Spinal cord (tissue), 10 donors: Measurements from ENCODE around the gene PLCXD3. TPM values are rescaled to one million over a fixed set of nuclear protein-coding genes. Genes with fewer than 3 reads are reported as not detected.

ENCODE experiments used
- DNase-seq, 6 donors: peaks; one replicate each; pipeline versions ENCODE4 v3.0.0 to v3.0.0-alpha.2; 2013 to 2015; ENCODE audit warnings: low spot score in 6 of 6, low read depth in 4 of 6
- H3K27ac ChIP-seq: one replicate; pipeline ENCODE4 v1.5.1; 2013; ENCODE audit warnings: low read depth, low read length, control low read depth
- H3K27me3 ChIP-seq: one replicate; pipeline ENCODE4 v1.6.1; 2013; ENCODE audit warnings: low read length; ENCODE audit not compliant: control insufficient read depth, insufficient read depth
- H3K36me3 ChIP-seq: one replicate; pipeline ENCODE4 v1.6.1; 2013; ENCODE audit warnings: low read length; ENCODE audit not compliant: control insufficient read depth, insufficient read depth
- H3K4me1 ChIP-seq: one replicate; pipeline ENCODE4 v1.6.1; 2013; ENCODE audit warnings: low read length; ENCODE audit not compliant: control insufficient read depth, insufficient read depth
- H3K4me3 ChIP-seq: one replicate; pipeline ENCODE4 v1.5.1; 2013; ENCODE audit warnings: low read depth, low read length, control low read depth
- H3K9me3 ChIP-seq: one replicate; pipeline ENCODE4 v1.6.1; 2013; ENCODE audit warnings: low read length; ENCODE audit not compliant: control insufficient read depth, insufficient read depth
- WGBS: methylation state at CpG from one replicate; pipeline ENCODE4 v1.1.5; 2013; ENCODE audit warnings: missing lambda C conversion rate; ENCODE audit not compliant: insufficient coverage; 5-methylcytosine and 5-hydroxymethylcytosine counted together
- polyA plus RNA-seq, 2 donors: library from polyadenylated mRNA; unstranded; fragments of 120-200 nt; gene quantifications; one replicate each; pipeline ENCODE4 v1.2.1, GENCODE V29; 2013; ENCODE audit not compliant: insufficient read length in 2 of 2
- total RNA-seq, 2 donors: library from RNA; depleted of rRNA in 1 of 2; stranded (reverse); fragments of 120-200 nt in 1 of 2; fragments of >200 nt in 1 of 2; gene quantifications; one replicate each; pipeline versions ENCODE4 v1.2.3 to v1.2.4, GENCODE V29; 2013 to 2014
- donor health status: healthy.

The PLCXD3 gene
- total and polyA plus RNA-seq, 4 donors, result 4.4 to 25.9 (median 11.7) TPM

GRCh38 chr5:41526699-41527098 is 16.3 kb upstream of the PLCXD3 start:
- H3K27ac ChIP-seq, result no peak overlapping the region
- no peaks in the 10 kb centered on the region for H3K27me3 ChIP-seq
- no peak for DNase-seq
- 100% methylated on average over 1 of the region's 4 CpGs for WGBS
- peaks cover 2% of the 10 kb centered on the region for H3K9me3 ChIP-seq
- no peaks in the 10 kb centered on the region for H3K36me3 ChIP-seq
- no peaks in the 10 kb centered on the region for H3K4me1 ChIP-seq
- no peak overlapping the region for H3K4me3 ChIP-seq

- Histone ChIP-seq H3K36me3 (no peaks in the 10 kb centered on the region), H3K27ac (no peak overlapping the region), H3K4me3 (no peak overlapping the region), H3K27me3 (no peaks in the 10 kb centered on the region), H3K4me1 (no peaks in the 10 kb centered on the region), H3K9me3 (peaks cover 2% of the 10 kb centered on the region)
- no peak for DNase-seq
Measured at GRCh38 chr5:41524174-41524573, 13.8 kb upstream of the PLCXD3 start.

- no peaks in the 10 kb centered on the region for H3K4me1 ChIP-seq
- H3K27me3 ChIP-seq, result no peaks in the 10 kb centered on the region
- H3K4me3 ChIP-seq, result no peak overlapping the region
- no peak overlapping the region for H3K27ac ChIP-seq
- WGBS, result no CpG with 5 or more reads among the region's 2 CpGs
- DNase-seq, result no peak
- H3K9me3 ChIP-seq, result no peaks in the 10 kb centered on the region
- no peaks in the 10 kb centered on the region for H3K36me3 ChIP-seq
Measured at GRCh38 chr5:41522193-41522786, 11.9 kb upstream of the PLCXD3 start.

- 93% methylated on average over 2 of the region's 6 CpGs for WGBS
Measured at GRCh38 chr5:41519801-41520200, 9.4 kb upstream of the PLCXD3 start.

GRCh38 chr5:41517909-41518308 is 7.5 kb upstream of the PLCXD3 start:
- H3K4me3 ChIP-seq, result no peak overlapping the region
- H3K27ac ChIP-seq, result no peak overlapping the region
- no peaks in the 10 kb centered on the region for H3K4me1 ChIP-seq
- no peaks in the 10 kb centered on the region for H3K27me3 ChIP-seq
- no peak for DNase-seq
- no peaks in the 10 kb centered on the region for H3K9me3 ChIP-seq
- H3K36me3 ChIP-seq, result no peaks in the 10 kb centered on the region

More at GRCh38 chr5:41519801-41520200, 9.4 kb upstream of the PLCXD3 start:
- Histone ChIP-seq H3K27ac (no peak overlapping the region), H3K36me3 (no peaks in the 10 kb centered on the region), H3K4me3 (no peak overlapping the region), H3K9me3 (no peaks in the 10 kb centered on the region), H3K4me1 (no peaks in the 10 kb centered on the region), H3K27me3 (no peaks in the 10 kb centered on the region)
- peak in 1 of 6 donors; percentile 20 for DNase-seq

GRCh38 chr5:41511241-41511640 is 840 bp upstream of the PLCXD3 start:
- Histone ChIP-seq H3K4me3 (no peak overlapping the region), H3K4me1 (peaks cover 12% of the 10 kb centered on the region), H3K36me3 (no peaks in the 10 kb centered on the region), H3K9me3 (no peaks in the 10 kb centered on the region), H3K27ac (no peak overlapping the region), H3K27me3 (peaks cover 14% of the 10 kb centered on the region)
- DNase-seq, result peak in 2 of 6 donors; percentile 6 to 39
- WGBS, result no CpG with 5 or more reads among the region's 1 CpG

GRCh38 chr5:41509399-41510175 is 814 bp downstream of the PLCXD3 start:
- peak in 1 of 6 donors; percentile 13 for DNase-seq
- peaks cover 14% of the 10 kb centered on the region for H3K27me3 ChIP-seq
- peak overlapping the region; percentile 59 for H3K4me3 ChIP-seq

GRCh38 chr5:41508696-41509398 is 1.6 kb downstream of the PLCXD3 start:
- peaks cover 14% of the 10 kb centered on the region for H3K27me3 ChIP-seq
- peaks cover 12% of the 10 kb centered on the region for H3K4me1 ChIP-seq
- WGBS, result 30% methylated on average over 5 of the region's 5 CpGs
- DNase-seq, result peak in 1 of 6 donors; percentile 43
- no peak overlapping the region for H3K27ac ChIP-seq
- peak overlapping the region; percentile 59 for H3K4me3 ChIP-seq
- no peaks in the 10 kb centered on the region for H3K36me3 ChIP-seq
- no peaks in the 10 kb centered on the region for H3K9me3 ChIP-seq

More at GRCh38 chr5:41509399-41510175, 814 bp downstream of the PLCXD3 start:
- Histone ChIP-seq H3K9me3 (no peaks in the 10 kb centered on the region), H3K4me1 (peaks cover 12% of the 10 kb centered on the region), H3K27ac (no peak overlapping the region), H3K36me3 (no peaks in the 10 kb centered on the region)
- 17% methylated on average over 35 of the region's 35 CpGs for WGBS

GRCh38 chr5:41508186-41508585 is 2.2 kb downstream of the PLCXD3 start:
- DNase-seq, result no peak
- no peak overlapping the region for H3K27ac ChIP-seq
- H3K4me3 ChIP-seq, result no peak overlapping the region
- H3K36me3 ChIP-seq, result no peaks in the 10 kb centered on the region
- no peaks in the 10 kb centered on the region for H3K9me3 ChIP-seq
- peaks cover 12% of the 10 kb centered on the region for H3K4me1 ChIP-seq
- H3K27me3 ChIP-seq, result peaks cover 14% of the 10 kb centered on the region
